ENCODE measurements around the gene ZNF142. TPM values are rescaled to one million over a fixed set of nuclear protein-coding genes. Genes with fewer than 3 reads are reported as not detected.
A peak's percentile ranks its signal among the peaks of the same experiment; 100 is the strongest.

ZNF142 gene
- total and polyA plus RNA-seq, 2 of the 4 experiments (the other 2 are of a cell fraction), result 4.3 to 9.7 TPM

- in situ Hi-C loops (cut with MboI; ENCODE audit: low sequenced_read_pairs), result loop anchor here (10.0 kb wide), 1 partner anchor 255 kb away; no protein-coding TSS in a partner anchor
Measured at GRCh38 chr2:218659988-218660358, 550 bp upstream of the ZNF142 start.

More at GRCh38 chr2:218659988-218660358, 550 bp upstream of the ZNF142 start:
- Histone ChIP-seq H2AFZ (replicated peaks; ENCODE audit: low read length, poor library complexity) (peak overlapping the region; percentile 97), H2BK5ac (ENCODE audit: low read depth, low read length, poor library complexity, severe bottlenecking) (peak overlapping the region; percentile 18), H3K4me1 (ENCODE audit: control insufficient read depth, insufficient read depth, low read length) (peaks cover 3% of the 10 kb centered on the region; the same call in 1 of the 2 replicates), H3K56ac (ENCODE audit: extremely low read depth, insufficient read depth, low read length) (peak overlapping the region; percentile 66), H4K5ac (ENCODE audit: low read depth, low read length) (peak overlapping the region; percentile 50), H3K18ac (ENCODE audit: low read depth, low read length) (no peak overlapping the region), H3K36me3 (ENCODE audit: control insufficient read depth, insufficient read depth, low read length) (peaks cover 43% of the 10 kb centered on the region), H3K4me3 (ENCODE audit: insufficient read depth, low read depth, low read length) (peak overlapping the region; percentile 76), H3K9me3 (ENCODE audit: control insufficient read depth, insufficient read depth, low read length) (no peaks in the 10 kb centered on the region), H3K9me1 (ENCODE audit: insufficient read depth, low read length) (peaks cover 8% of the 10 kb centered on the region; the same call in 1 of the 2 replicates), H2BK20ac (ENCODE audit: low read depth, low read length) (no peak overlapping the region), H3K27me3 (ENCODE audit: control insufficient read depth, insufficient read depth, low read length) (no peaks in the 10 kb centered on the region), H3K79me1 (ENCODE audit: low read depth in 1 of 2, low read length in 2 of 2) (peaks cover 22 to 45% of the 10 kb centered on the region in 2 experiments), H3K4ac (ENCODE audit: low read depth, low read length) (peak overlapping the region; percentile 78), H4K20me1 (ENCODE audit: insufficient read depth, low read length) (no peaks in the 10 kb centered on the region), H3K9ac (ENCODE audit: low read depth, low read length) (peak overlapping the region; percentile 76), H3K14ac (replicated peaks; ENCODE audit: low read depth, low read length) (peak overlapping the region; percentile 31), H2AK5ac (ENCODE audit: low read depth, low read length) (peak overlapping the region; percentile 2; the same call in 1 of the 2 replicates), H3K23ac (ENCODE audit: low read depth, low read length) (peak overlapping the region; percentile 86), H3K27ac (ENCODE audit: insufficient read depth, low read length) (peak overlapping the region; percentile 41; the same call in 1 of the 2 replicates), H2BK120ac (ENCODE audit: low read depth, low read length) (no peak overlapping the region), H2BK15ac (ENCODE audit: low read depth, low read length) (no peak overlapping the region), H4K8ac (ENCODE audit: low read depth in 2 of 2, low read length in 2 of 2) (peak overlapping the region; percentile 82 to 91), H3K4me2 (ENCODE audit: low read depth, low read length) (peak overlapping the region; percentile 94), H2AK9ac (replicated peaks; ENCODE audit: low read depth, low read length, poor library complexity) (peak overlapping the region; percentile 83), H4K91ac (ENCODE audit: insufficient read depth, low read depth, low read length) (peak overlapping the region; percentile 36; the same call in 1 of the 2 replicates)
- DNase-seq, result no peak
- intact Hi-C loops (cut with micrococcal nuclease) (loop anchor here (1.0 kb wide), 2 partner anchors 27 to 187 kb away; no protein-coding TSS in a partner anchor), dilution Hi-C loops (cut with HindIII; ENCODE audit: low sequenced_read_pairs, unreplicated experiment) (no loop called here)
- no peak for ATAC-seq (ENCODE audit: low read depth)
- TF ChIP-seq CEBPB (IDR thresholded peaks at IDR 0.05; ENCODE audit: low read depth, low read length), result no peak
- no peak for TF ChIP-seq USF2 (IDR thresholded peaks at IDR 0.05; ENCODE audit: low read depth, low read length)
- no peak for TF ChIP-seq RFX5 (IDR thresholded peaks at IDR 0.05; ENCODE audit: low read depth, low read length)
- no peak for TF ChIP-seq MAZ (IDR thresholded peaks at IDR 0.05; ENCODE audit: borderline replicate concordance, low read depth, low read length)
- no peak for TF ChIP-seq RCOR1 (IDR thresholded peaks at IDR 0.05; ENCODE audit: insufficient replicate concordance, low read length)
- TF ChIP-seq NFE2L2 (IDR thresholded peaks at IDR 0.05; ENCODE audit: low read depth, low read length), result no peak
- TF ChIP-seq SMC3 (IDR thresholded peaks at IDR 0.05; ENCODE audit: low read depth, low read length), result no peak
- no peak for TF ChIP-seq MXI1 (IDR thresholded peaks at IDR 0.05; ENCODE audit: borderline replicate concordance, low read depth, low read length)
- TF ChIP-seq BHLHE40 (IDR thresholded peaks at IDR 0.05; ENCODE audit: low read depth, low read length), result no peak
- no peak for TF ChIP-seq CHD1 (IDR thresholded peaks at IDR 0.05; ENCODE audit: low read depth, low read length)
- no peak for TF ChIP-seq MAFK (IDR thresholded peaks at IDR 0.05; ENCODE audit: low read depth, low read length)
- TF ChIP-seq FOS (IDR thresholded peaks at IDR 0.05; ENCODE audit: low read depth, low read length), result no peak
- no peak for TF ChIP-seq CTCF (conservative IDR thresholded peaks at IDR 0.05; ENCODE audit: low read depth, low read length)
- no peak for TF ChIP-seq POLR2A (IDR thresholded peaks at IDR 0.05; ENCODE audit: low read depth, low read length)
- no peak for TF ChIP-seq ELK1 (IDR thresholded peaks at IDR 0.05; ENCODE audit: borderline replicate concordance, low read depth, low read length)
- TF ChIP-seq RAD21 (IDR thresholded peaks at IDR 0.05; ENCODE audit: low read length), result no peak
- POLR2A ChIA-PET (ENCODE audit: unreplicated experiment), result interaction anchor here (0.6 to 1.0 kb wide), 2 partner anchors 59 to 122 kb away, joined by 3 to 4 read pairs; no protein-coding TSS in a partner anchor
- TSS peak; percentile 67 for BruUV-seq (replicated peaks)
- CTCF ChIA-PET, result interaction anchor here (0.8 to 0.9 kb wide), 3 partner anchors 9 to 187 kb away, joined by 3 read pairs; no protein-coding TSS in a partner anchor
- 20% methylated on average over 8 of the region's 8 CpGs; no CpG with 5 or more reads in 1 of the 2 experiments for WGBS, 2 experiments (ENCODE audit: extremely low coverage in 2 of 2, insufficient read length in 1 of 2)
